MM.1S (cell line): ENCODE measurements around the gene PHAX.

ENCODE experiments used
- DNase-seq: peaks from one replicate; pipeline ENCODE4 v3.0.0-alpha.2; 2015
- H2AFZ ChIP-seq: fragments of 300-600 bp; sonication (generic); 2 replicates; pipeline ENCODE4 v1.6.0; 2016; ENCODE audit warnings: antibody characterized with exemption, low read length
- H3F3A ChIP-seq: fragments of 300-600 bp; sonication (generic); 2 replicates; pipeline ENCODE4 v1.6.1; 2016; ENCODE audit warnings: mild to moderate bottlenecking, antibody characterized with exemption, low read length, moderate library complexity, mixed read lengths; ENCODE audit not compliant: insufficient read depth
- H3K27ac ChIP-seq: fragments of 300-600 bp; sonication (generic); 2 replicates; pipeline ENCODE4 v1.5.1; 2016; ENCODE audit warnings: mild to moderate bottlenecking, low read length
- H3K27me3 ChIP-seq: fragments of 300-600 bp; sonication (generic); replicated peaks from 2 replicates; pipeline ENCODE4 v1.6.0; 2016; ENCODE audit warnings: low read length; ENCODE audit not compliant: insufficient read depth
- H3K36me3 ChIP-seq: fragments of 300-600 bp; sonication (generic); replicated peaks from 2 replicates; pipeline ENCODE4 v1.6.1; 2016; ENCODE audit warnings: mild to moderate bottlenecking, low read length, mixed read lengths; ENCODE audit not compliant: insufficient read depth
- H3K4me1 ChIP-seq: fragments of 300-600 bp; sonication (generic); 2 replicates; pipeline ENCODE4 v1.6.1; 2016; ENCODE audit warnings: low read length, mixed read lengths
- H3K4me2 ChIP-seq: fragments of 300-600 bp; sonication (generic); 2 replicates; pipeline ENCODE4 v1.6.0; 2016; ENCODE audit warnings: low read depth, low read length
- H3K4me3 ChIP-seq: fragments of 300-600 bp; sonication (generic); 2 replicates; pipeline ENCODE4 v1.5.1; 2016; ENCODE audit warnings: low read length, mixed read lengths
- H3K79me2 ChIP-seq: fragments of 300-600 bp; sonication (generic); 2 replicates; pipeline ENCODE4 v1.6.1; 2016; ENCODE audit warnings: mixed run types, low read length, mixed read lengths
- H3K9ac ChIP-seq: fragments of 300-600 bp; sonication (generic); 2 replicates; pipeline ENCODE4 v1.6.1; 2016; ENCODE audit warnings: low read length, mixed read lengths
- H3K9me2 ChIP-seq: fragments of 300-600 bp; sonication (generic); replicated peaks from 2 replicates; pipeline ENCODE4 v1.6.1; 2016; ENCODE audit warnings: mild to moderate bottlenecking, low read length, mixed read lengths; ENCODE audit not compliant: insufficient read depth
- H3K9me3 ChIP-seq: fragments of 300-600 bp; sonication (generic); replicated peaks from 2 replicates; pipeline ENCODE4 v1.6.1; 2016; ENCODE audit warnings: mild to moderate bottlenecking, low read length, mixed read lengths; ENCODE audit not compliant: insufficient read depth
- H4K20me1 ChIP-seq: fragments of 300-600 bp; sonication (generic); 2 replicates; pipeline ENCODE4 v1.6.1; 2016; ENCODE audit warnings: mild to moderate bottlenecking, low read length, moderate library complexity, mixed read lengths; ENCODE audit not compliant: insufficient read depth
- EZH2 ChIP-seq: fragments of 300-600 bp; sonication (generic); optimal IDR thresholded peaks from 2 replicates; pipeline ENCODE3; 2017; ENCODE audit warnings: low read depth, mild to moderate bottlenecking, antibody characterized with exemption, low read length, mixed read lengths
- EZH2phosphoT487 ChIP-seq: fragments of 300-600 bp; sonication (generic); IDR thresholded peaks from 2 replicates; pipeline ENCODE4 v1.6.1; 2018; ENCODE audit warnings: antibody characterized with exemption, low read length
- TF ChIP-seq, protein P1 (sequence below): fragments of 300-600 bp; sonication (generic); IDR thresholded peaks from 2 replicates; pipeline ENCODE4 v1.5.1; 2016; ENCODE audit warnings: antibody characterized with exemption, low read length, mixed read lengths

The PHAX gene

DNA sequence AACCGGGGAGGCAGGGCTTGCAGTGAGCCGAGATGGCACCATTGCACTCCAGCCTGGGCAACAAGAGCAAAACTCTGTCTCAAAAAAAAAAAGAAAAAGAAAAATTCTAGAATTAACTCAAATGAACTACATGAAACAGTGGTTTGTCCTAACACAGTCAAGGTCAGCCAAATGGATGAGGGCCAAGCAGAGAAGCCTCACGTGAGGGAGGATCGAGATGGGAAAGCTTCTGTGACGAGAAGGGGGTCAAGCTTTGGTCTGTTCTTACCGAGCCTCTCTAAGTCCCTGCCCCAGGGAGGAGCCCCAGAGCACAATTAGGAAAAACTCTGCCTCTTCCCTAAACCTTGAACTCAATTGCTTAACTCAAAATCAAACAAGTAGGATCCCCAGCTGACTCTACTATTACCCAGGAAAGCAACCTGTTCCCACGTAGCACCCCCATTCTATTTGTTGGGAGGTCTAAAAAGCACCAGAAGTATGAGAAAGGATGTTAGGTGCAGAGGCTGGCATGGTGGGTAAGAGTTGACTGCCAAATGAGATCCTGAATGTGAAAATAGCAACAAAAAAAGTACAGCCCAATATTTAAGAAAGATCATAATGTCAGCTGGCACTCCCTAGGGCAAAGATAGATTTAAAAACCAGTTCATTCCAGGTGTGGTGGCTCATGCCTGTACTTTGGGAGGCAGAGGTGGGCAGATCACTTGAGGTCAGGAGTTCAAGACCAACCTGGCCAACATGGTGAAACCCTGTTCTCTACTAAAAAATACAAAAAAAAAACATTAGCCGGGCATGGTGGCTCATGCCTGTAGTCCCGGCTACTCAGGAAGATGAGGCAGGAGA is 13.0 kb upstream of the PHAX start:
- Histone ChIP-seq H3F3A (no peaks in the 10 kb centered on the region), H3K4me2 (no peak overlapping the region)

DNA sequence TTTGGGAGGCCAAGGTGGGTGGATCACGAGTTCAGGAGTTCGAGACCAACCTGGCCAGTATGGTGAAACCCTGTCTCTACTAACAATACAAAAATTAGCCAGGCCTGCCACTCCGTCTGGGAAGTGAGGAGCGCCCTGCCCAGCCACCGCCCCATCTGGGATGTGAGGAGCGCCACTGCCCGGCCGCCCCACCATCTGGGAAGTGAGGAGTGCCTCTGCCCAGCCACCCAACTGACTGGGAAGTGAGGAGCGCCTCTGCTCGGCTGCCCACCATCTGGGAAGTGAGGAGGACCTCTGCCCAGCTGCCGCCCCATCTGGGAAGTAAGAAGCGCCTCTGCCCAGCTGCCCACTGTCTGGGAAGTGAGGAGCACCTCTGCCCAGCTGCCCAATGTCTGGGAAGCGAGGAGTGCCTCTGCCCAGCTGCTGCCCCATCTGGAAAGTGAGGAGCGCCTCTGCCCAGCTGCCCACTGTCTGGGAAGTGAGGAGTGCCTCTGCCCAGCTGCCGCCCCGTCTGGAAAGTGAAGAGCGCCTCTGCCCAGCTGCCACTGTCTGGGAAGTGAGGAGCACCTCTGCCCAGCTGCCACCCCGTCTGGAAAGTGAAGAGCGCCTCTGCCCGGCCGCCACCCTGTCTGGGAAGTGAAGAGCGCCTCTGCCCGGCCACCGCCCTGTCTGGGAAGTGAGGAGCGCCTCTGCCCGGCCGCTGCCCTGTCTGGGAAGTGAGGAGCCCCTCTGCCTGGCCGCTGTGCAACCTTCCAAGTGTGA is 11.0 kb upstream of the PHAX start:
- no peaks in the 10 kb centered on the region for H3K79me2 ChIP-seq
- H3K27ac ChIP-seq = no peak overlapping the region
- H3K4me2 ChIP-seq = no peak overlapping the region
- TF ChIP-seq EZH2 = no peak
- no peak for TF ChIP-seq EZH2phosphoT487
- TF ChIP-seq, protein P1, sequence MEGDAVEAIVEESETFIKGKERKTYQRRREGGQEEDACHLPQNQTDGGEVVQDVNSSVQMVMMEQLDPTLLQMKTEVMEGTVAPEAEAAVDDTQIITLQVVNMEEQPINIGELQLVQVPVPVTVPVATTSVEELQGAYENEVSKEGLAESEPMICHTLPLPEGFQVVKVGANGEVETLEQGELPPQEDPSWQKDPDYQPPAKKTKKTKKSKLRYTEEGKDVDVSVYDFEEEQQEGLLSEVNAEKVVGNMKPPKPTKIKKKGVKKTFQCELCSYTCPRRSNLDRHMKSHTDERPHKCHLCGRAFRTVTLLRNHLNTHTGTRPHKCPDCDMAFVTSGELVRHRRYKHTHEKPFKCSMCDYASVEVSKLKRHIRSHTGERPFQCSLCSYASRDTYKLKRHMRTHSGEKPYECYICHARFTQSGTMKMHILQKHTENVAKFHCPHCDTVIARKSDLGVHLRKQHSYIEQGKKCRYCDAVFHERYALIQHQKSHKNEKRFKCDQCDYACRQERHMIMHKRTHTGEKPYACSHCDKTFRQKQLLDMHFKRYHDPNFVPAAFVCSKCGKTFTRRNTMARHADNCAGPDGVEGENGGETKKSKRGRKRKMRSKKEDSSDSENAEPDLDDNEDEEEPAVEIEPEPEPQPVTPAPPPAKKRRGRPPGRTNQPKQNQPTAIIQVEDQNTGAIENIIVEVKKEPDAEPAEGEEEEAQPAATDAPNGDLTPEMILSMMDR = no peak
- H3K9me3 ChIP-seq = no peaks in the 10 kb centered on the region
- no peak overlapping the region for H3K4me3 ChIP-seq
- H2AFZ ChIP-seq = no peak overlapping the region
- H3F3A ChIP-seq = no peaks in the 10 kb centered on the region
- no peak overlapping the region for H3K9ac ChIP-seq
- no peaks in the 10 kb centered on the region for H3K36me3 ChIP-seq
- no peaks in the 10 kb centered on the region for H3K27me3 ChIP-seq
- H3K9me2 ChIP-seq = no peaks in the 10 kb centered on the region
- no peaks in the 10 kb centered on the region for H4K20me1 ChIP-seq
- H3K4me1 ChIP-seq = no peaks in the 10 kb centered on the region
- DNase-seq = no peak

More for the DNA sequence above, 13.0 kb upstream of the PHAX start:
- TF ChIP-seq, protein P1 = no peak
- no peak for TF ChIP-seq EZH2
- no peak for TF ChIP-seq EZH2phosphoT487
- no peaks in the 10 kb centered on the region for H4K20me1 ChIP-seq
- DNase-seq = no peak
- no peaks in the 10 kb centered on the region for H3K9me3 ChIP-seq
- no peaks in the 10 kb centered on the region for H3K27me3 ChIP-seq
- no peaks in the 10 kb centered on the region for H3K79me2 ChIP-seq
- H3K9ac ChIP-seq = no peak overlapping the region
- H3K9me2 ChIP-seq = no peaks in the 10 kb centered on the region
- no peak overlapping the region for H3K27ac ChIP-seq
- H3K4me1 ChIP-seq = no peaks in the 10 kb centered on the region
- H2AFZ ChIP-seq = no peak overlapping the region
- no peak overlapping the region for H3K4me3 ChIP-seq
- no peaks in the 10 kb centered on the region for H3K36me3 ChIP-seq

DNA sequence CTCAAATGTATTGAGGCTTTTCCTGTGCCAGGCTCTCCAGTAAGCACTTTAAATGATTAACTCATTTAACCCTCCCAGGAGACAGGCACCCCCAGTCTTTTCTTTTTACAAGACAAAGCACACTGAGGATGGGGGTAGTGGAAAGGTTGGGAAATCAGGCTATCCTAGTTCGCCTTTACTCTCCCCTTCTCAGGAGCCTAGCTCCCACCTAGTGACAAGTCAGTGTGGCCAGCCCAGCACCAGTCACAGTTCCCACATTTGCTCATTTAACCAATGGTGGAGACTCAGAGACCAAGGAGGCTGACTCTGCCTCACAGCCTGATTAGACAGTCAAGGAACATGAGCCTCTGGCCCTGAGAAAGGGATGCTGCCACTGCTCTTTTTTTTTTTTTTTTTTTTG is 9.2 kb upstream of the PHAX start:
- Histone ChIP-seq H4K20me1 (no peaks in the 10 kb centered on the region), H3K79me2 (no peaks in the 10 kb centered on the region), H3K36me3 (no peaks in the 10 kb centered on the region), H3K4me2 (no peak overlapping the region), H3K4me1 (no peaks in the 10 kb centered on the region), H3F3A (no peaks in the 10 kb centered on the region), H3K27me3 (no peaks in the 10 kb centered on the region), H3K9me2 (no peaks in the 10 kb centered on the region), H3K27ac (no peak overlapping the region), H3K9me3 (no peaks in the 10 kb centered on the region), H3K9ac (no peak overlapping the region), H2AFZ (no peak overlapping the region), H3K4me3 (no peak overlapping the region)
- TF ChIP-seq EZH2phosphoT487 (no peak), EZH2 (no peak)
- TF ChIP-seq, protein P1 = no peak
- no peak for DNase-seq
